Common myeloid progenitor, CD34-positive (primary cell): ENCODE results near the gene NFU1. TPM values are rescaled to one million over a fixed set of nuclear protein-coding genes. Genes with fewer than 3 reads are reported as not detected.

ENCODE experiments used
- CTCF ChIA-PET: fragments of 350-600 bp; sonication (Branson Sonifier 250); formaldehyde crosslinking; loops from one replicate; lab custom pipeline; 2021; ENCODE audit warnings: antibody characterized with exemption; lab: Charles Lee
- POLR2A ChIA-PET: fragments of 350-600 bp; sonication (Branson Sonifier 250); formaldehyde crosslinking; loops from one replicate; lab custom pipeline; 2021; ENCODE audit warnings: antibody characterized with exemption; lab: Charles Lee
- DNase-seq, 3 donors: peaks; one replicate each; pipeline versions ENCODE4 v3.0.0 to v3.0.0-alpha.2; 2013
- H3K27ac ChIP-seq, 2 experiments: 1 replicate in 1 of 2; 2 replicates in 1 of 2; pipeline ENCODE4 v1.7.0; 2013; ENCODE audit warnings: inconsistent platforms in 2 of 2, low read length in 2 of 2, mild to moderate bottlenecking in 2 of 2, low read depth in 1 of 2, moderate library complexity in 1 of 2; ENCODE audit not compliant: severe bottlenecking in 2 of 2, insufficient read depth in 1 of 2, poor library complexity in 1 of 2
- H3K27me3 ChIP-seq, 5 experiments: replicated peaks in 2 of 5; 1 replicate in 3 of 5; 2 replicates in 2 of 5; pipeline versions ENCODE4 v1.6.1 to v1.7.0; 2013; ENCODE audit warnings: low read length in 4 of 5, mild to moderate bottlenecking in 2 of 5, moderate library complexity in 2 of 5, inconsistent platforms in 1 of 5; ENCODE audit not compliant: insufficient read depth in 5 of 5, control insufficient read depth in 4 of 5
- H3K36me3 ChIP-seq, 4 experiments: 1 replicate in 2 of 4; 2 replicates in 2 of 4; pipeline versions ENCODE4 v1.6.1 to v1.7.0; 2013; ENCODE audit warnings: low read length in 3 of 4, control low read depth in 1 of 4, mild to moderate bottlenecking in 1 of 4; ENCODE audit not compliant: control insufficient read depth in 4 of 4, insufficient read depth in 4 of 4
- H3K4me1 ChIP-seq, 4 experiments: 1 replicate in 3 of 4; 2 replicates in 1 of 4; pipeline versions ENCODE4 v1.6.1 to v1.7.1; 2013; ENCODE audit warnings: low read length in 3 of 4, mild to moderate bottlenecking in 3 of 4, control low read depth in 1 of 4, inconsistent platforms in 1 of 4, moderate library complexity in 1 of 4; ENCODE audit not compliant: control insufficient read depth in 4 of 4, insufficient read depth in 4 of 4; ENCODE audit errors: control extremely low read depth in 1 of 4
- H3K4me3 ChIP-seq, 7 experiments: 1 replicate in 4 of 7; 2 replicates in 3 of 7; pipeline versions ENCODE4 v1.5.1 to v1.7.0; 2013; ENCODE audit warnings: mild to moderate bottlenecking in 7 of 7, low read length in 6 of 7, moderate library complexity in 6 of 7, inconsistent platforms in 2 of 7, low read depth in 2 of 7, control low read depth in 1 of 7; ENCODE audit not compliant: insufficient read depth in 4 of 7, control insufficient read depth in 1 of 7; ENCODE audit errors: extremely low read depth in 1 of 7
- H3K9me3 ChIP-seq, 5 experiments: 1 replicate in 4 of 5; 2 replicates in 1 of 5; pipeline versions ENCODE4 v1.6.1 to v1.7.1; 2013; ENCODE audit warnings: low read length in 4 of 5, mild to moderate bottlenecking in 2 of 5, inconsistent platforms in 1 of 5, low read depth in 1 of 5, moderate library complexity in 1 of 5; ENCODE audit not compliant: control insufficient read depth in 4 of 5, insufficient read depth in 2 of 5; ENCODE audit errors: control extremely low read depth in 1 of 5
- WGBS: methylation state at CpG from one replicate; pipeline ENCODE4 v1.1.5; 2013; ENCODE audit not compliant: insufficient coverage; 5-methylcytosine and 5-hydroxymethylcytosine counted together
- polyA plus RNA-seq: library from polyadenylated mRNA; unstranded; fragments of 120-200 nt; gene quantifications from one replicate; pipeline ENCODE4 v1.2.1, GENCODE V29; 2013

The NFU1 gene
- polyA plus RNA-seq: 53.4 TPM

GRCh38 chr2:69436938-69437750, at the start of gene NFU1:
NFU1 (minus strand) TSS chr2:69437435; CDS start chr2:69437422, 13 bp downstream.
- H3K9me3 ChIP-seq: no peaks in the 10 kb centered on the region
- peak within 1 kb of the TSS; percentile 79 to 96 (median 91) for H3K4me3 ChIP-seq
- H3K27ac ChIP-seq: peak within 1 kb of the TSS; percentile 86 to 96
- POLR2A ChIA-PET: interaction anchor here (0.6 kb wide), 1 partner anchor 27 kb away, joined by 3 read pairs; no protein-coding TSS in a partner anchor
- H3K4me1 ChIP-seq: peaks cover 7 to 30% (median 24%) of the 10 kb centered on the region in 4 experiments
- DNase-seq: peak; percentile 98
- H3K27me3 ChIP-seq: no peaks in the 10 kb centered on the region
- no peaks in the 10 kb centered on the region for H3K36me3 ChIP-seq
- CTCF ChIA-PET: interaction anchor here (1.3 to 2.1 kb wide), 8 partner anchors 8 to 96 kb away, joined by 3 to 8 read pairs (median 4); no protein-coding TSS in a partner anchor
- under 1% methylated on average over 55 of the region's 60 CpGs for WGBS

DNA sequence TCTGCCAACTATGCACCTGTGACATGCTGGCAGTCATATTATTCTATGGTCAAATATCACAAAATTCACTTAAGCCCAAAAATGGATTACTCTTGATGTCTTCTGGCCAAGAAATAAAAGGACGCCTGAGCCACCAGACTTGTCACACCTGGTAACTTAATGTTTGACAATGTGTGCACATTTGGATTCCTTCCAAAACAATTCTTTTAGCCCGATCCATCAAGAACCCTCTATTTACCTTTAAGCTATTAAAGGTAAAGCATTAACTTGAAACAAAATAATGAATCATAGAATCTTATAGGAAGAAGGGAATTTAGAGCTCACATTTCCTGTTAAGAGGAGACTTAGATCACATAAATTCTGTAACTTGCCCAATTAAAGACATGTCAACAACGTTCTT, 46.5 kb upstream of the NFU1 start:
- H3K36me3 ChIP-seq: peaks cover 0 to 6% (median 0%) of the 10 kb centered on the region in 4 experiments
- no peaks in the 10 kb centered on the region for H3K4me1 ChIP-seq
- H3K27me3 ChIP-seq: no peaks in the 10 kb centered on the region
- H3K4me3 ChIP-seq: no peak overlapping the region
- DNase-seq: no peak
- H3K27ac ChIP-seq: no peak overlapping the region
- POLR2A ChIA-PET: no interaction called here
- CTCF ChIA-PET: no interaction called here
- WGBS: no CpG with 5 or more reads among the region's 3 CpGs
- H3K9me3 ChIP-seq: no peaks in the 10 kb centered on the region

DNA sequence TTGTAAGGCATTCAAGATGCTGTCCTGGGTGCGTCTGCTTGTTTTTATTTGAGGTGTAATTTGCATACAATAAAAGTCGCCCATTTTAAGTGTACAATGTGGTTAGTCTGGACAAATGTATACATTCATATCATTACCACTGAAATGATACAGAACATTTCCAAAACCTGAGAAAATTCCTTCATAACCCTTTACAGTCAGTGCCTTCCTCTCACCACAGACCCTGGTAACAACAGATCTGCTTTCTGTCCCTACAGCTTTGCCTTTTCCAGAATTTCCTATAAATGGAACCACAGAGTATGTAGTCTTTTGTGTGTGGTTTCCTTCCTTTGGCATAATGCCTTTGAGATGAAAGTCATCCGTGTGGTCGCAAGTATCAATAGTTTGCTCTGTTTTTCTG, 45.8 kb upstream of the NFU1 start:
- Histone ChIP-seq H3K9me3 (no peaks in the 10 kb centered on the region), H3K4me3 (no peak overlapping the region), H3K36me3 (peaks cover 0 to 6% (median 0%) of the 10 kb centered on the region in 4 experiments), H3K27me3 (no peaks in the 10 kb centered on the region), H3K4me1 (no peaks in the 10 kb centered on the region), H3K27ac (no peak overlapping the region)
- ChIA-PET CTCF (no interaction called here), POLR2A (no interaction called here)
- DNase-seq: no peak
- WGBS: no CpG with 5 or more reads among the region's 4 CpGs

GRCh38 chr2:69482471-69482870, 45.2 kb upstream of the NFU1 start:
- 100% methylated on average over 2 of the region's 3 CpGs for WGBS
- Histone ChIP-seq H3K4me3 (no peak overlapping the region), H3K36me3 (peaks cover 0 to 5% (median 0%) of the 10 kb centered on the region in 4 experiments), H3K27ac (no peak overlapping the region), H3K27me3 (no peaks in the 10 kb centered on the region), H3K4me1 (peaks cover 0 to 3% (median 0%) of the 10 kb centered on the region in 4 experiments), H3K9me3 (no peaks in the 10 kb centered on the region)
- ChIA-PET POLR2A (no interaction called here), CTCF (no interaction called here)
- no peak for DNase-seq

DNA sequence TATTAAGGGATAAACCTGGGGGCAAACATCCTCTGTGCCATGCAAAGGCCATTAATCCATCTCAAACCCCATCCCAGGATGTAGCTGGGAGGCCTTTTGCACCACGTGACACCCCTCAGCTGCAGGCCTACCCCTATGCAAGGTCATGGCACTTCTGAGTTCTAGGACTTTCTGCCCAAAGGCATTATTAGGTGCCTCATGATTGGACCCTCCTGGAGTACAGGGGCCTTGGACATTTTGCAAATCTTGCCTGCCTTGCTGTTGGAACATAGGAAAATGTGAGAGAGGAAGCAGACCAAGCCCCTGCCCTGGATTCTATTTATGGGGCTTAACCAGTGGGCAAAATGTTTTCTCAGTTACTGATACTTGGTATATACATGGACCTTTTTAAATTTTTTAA, 44.2 kb upstream of the NFU1 start:
- DNase-seq: no peak
- 100% methylated on average over 1 of the region's 1 CpG for WGBS

GRCh38 chr2:69477627-69478026, 40.4 kb upstream of the NFU1 start:
- H3K4me3 ChIP-seq: no peak overlapping the region
- WGBS: no CpG with 5 or more reads among the region's 1 CpG
- CTCF ChIA-PET: interaction anchor here (1.0 to 1.6 kb wide), 3 partner anchors 9 to 88 kb away, joined by 3 read pairs; no protein-coding TSS in a partner anchor
- POLR2A ChIA-PET: no interaction called here
- H3K36me3 ChIP-seq: no peaks in the 10 kb centered on the region
- H3K4me1 ChIP-seq: peaks cover 0 to 4% (median 0%) of the 10 kb centered on the region in 4 experiments
- DNase-seq: no peak
- no peaks in the 10 kb centered on the region for H3K9me3 ChIP-seq
- no peak overlapping the region for H3K27ac ChIP-seq
- H3K27me3 ChIP-seq: no peaks in the 10 kb centered on the region

More for the DNA sequence above, 44.2 kb upstream of the NFU1 start:
- POLR2A ChIA-PET: no interaction called here
- CTCF ChIA-PET: interaction anchor here (1.1 kb wide), 1 partner anchor 52 kb away, joined by 3 read pairs; no protein-coding TSS in a partner anchor
- H3K27me3 ChIP-seq: no peaks in the 10 kb centered on the region
- H3K27ac ChIP-seq: no peak overlapping the region
- H3K4me3 ChIP-seq: no peak overlapping the region
- no peaks in the 10 kb centered on the region for H3K9me3 ChIP-seq
- H3K36me3 ChIP-seq: no peaks in the 10 kb centered on the region
- peaks cover 0 to 4% (median 0%) of the 10 kb centered on the region in 4 experiments for H3K4me1 ChIP-seq

- H3K4me3 ChIP-seq: no peak overlapping the region
- H3K36me3 ChIP-seq: no peaks in the 10 kb centered on the region
- WGBS: 100% methylated on average over 1 of the region's 2 CpGs
- H3K9me3 ChIP-seq: no peaks in the 10 kb centered on the region
- ChIA-PET CTCF (interaction anchor here (2.3 kb wide), 1 partner anchor 9 kb away, joined by 5 read pairs; no protein-coding TSS in a partner anchor), POLR2A (no interaction called here)
- H3K27me3 ChIP-seq: no peaks in the 10 kb centered on the region
- H3K4me1 ChIP-seq: peaks cover 0 to 4% (median 0%) of the 10 kb centered on the region in 4 experiments
- DNase-seq: no peak
- H3K27ac ChIP-seq: no peak overlapping the region
Observed at GRCh38 chr2:69474688-69475087, 37.5 kb upstream of the NFU1 start.
